Measurements from ENCODE around the gene SKIL.

The SKIL gene

GRCh38 chr3:170437696-170438407 lies 80.3 kb downstream of the SKIL start:
- Histone ChIP-seq H2BK12ac (ENCODE audit: low read length) (no peak overlapping the region), H3K79me1 (ENCODE audit: low read length) (no peaks in the 10 kb centered on the region), H4K91ac (ENCODE audit: low read depth, low read length) (no peak overlapping the region), H3K9ac (ENCODE audit: low read length) (no peak overlapping the region), H3K18ac (ENCODE audit: low read length) (no peak overlapping the region), H3K27ac (ENCODE audit: low read depth, low read length) (no peak overlapping the region), H3K4me2 (ENCODE audit: low read length) (no peak overlapping the region), H3K14ac (ENCODE audit: low read length) (no peak overlapping the region), H3K79me2 (ENCODE audit: control insufficient read depth, insufficient read depth, low read length, poor library complexity) (no peaks in the 10 kb centered on the region), H2BK5ac (ENCODE audit: low read depth, low read length, poor library complexity) (no peak overlapping the region), H3K36me3 (ENCODE audit: control insufficient read depth in 1 of 2, insufficient read depth in 2 of 2, low read length in 2 of 2) (no peaks in the 10 kb centered on the region), H3K4me3 (ENCODE audit: low read depth, low read length) (no peak overlapping the region), H3K9me3 (ENCODE audit: insufficient read depth, low read depth, low read length) (no peaks in the 10 kb centered on the region), H4K12ac (ENCODE audit: low read depth, low read length) (no peak overlapping the region), H2AFZ (ENCODE audit: insufficient read depth, low read length, poor library complexity) (no peak overlapping the region), H3K4ac (ENCODE audit: low read depth, low read length) (no peak overlapping the region), H4K8ac (ENCODE audit: low read depth, low read length) (no peak overlapping the region), H3K23ac (ENCODE audit: low read length) (no peak overlapping the region), H3K27me3 (ENCODE audit: insufficient read depth, low read length) (no peaks in the 10 kb centered on the region), H2BK120ac (ENCODE audit: insufficient read depth, low read length, poor library complexity) (no peak overlapping the region), H2AK5ac (ENCODE audit: low read length) (no peak overlapping the region), H3K4me1 (ENCODE audit: control insufficient read depth in 1 of 2, insufficient read depth in 2 of 2, low read length in 2 of 2) (no peaks in the 10 kb centered on the region)
- no CpG with 5 or more reads among the region's 10 CpGs for WGBS (ENCODE audit: extremely low coverage, insufficient coverage, insufficient read length)
- DNase-seq = no peak

- H3K18ac ChIP-seq (ENCODE audit: low read length) = no peak overlapping the region
- no CpG with 5 or more reads among the region's 1 CpG for WGBS (ENCODE audit: extremely low coverage, insufficient coverage, insufficient read length)
Observed at GRCh38 chr3:170438836-170439235, 81.3 kb downstream of the SKIL start.

GRCh38 chr3:170440344-170440743 lies 82.8 kb downstream of the SKIL start:
- no peak overlapping the region for H4K12ac ChIP-seq (ENCODE audit: low read depth, low read length)
- H3K23ac ChIP-seq (ENCODE audit: low read length) = no peak overlapping the region
- no peak overlapping the region for H3K4ac ChIP-seq (ENCODE audit: low read depth, low read length)
- WGBS (ENCODE audit: extremely low coverage, insufficient coverage, insufficient read length) = no CpG with 5 or more reads among the region's 2 CpGs
- H3K4me2 ChIP-seq (ENCODE audit: low read length) = no peak overlapping the region
- H3K9me3 ChIP-seq (ENCODE audit: insufficient read depth, low read depth, low read length) = no peaks in the 10 kb centered on the region
- H3K14ac ChIP-seq (ENCODE audit: low read length) = no peak overlapping the region
- H3K79me1 ChIP-seq (ENCODE audit: low read length) = no peaks in the 10 kb centered on the region
- H3K4me3 ChIP-seq (ENCODE audit: low read depth, low read length) = no peak overlapping the region
- no peak overlapping the region for H3K27ac ChIP-seq (ENCODE audit: low read depth, low read length)
- no peaks in the 10 kb centered on the region for H3K27me3 ChIP-seq (ENCODE audit: insufficient read depth, low read length)
- no peaks in the 10 kb centered on the region for H3K79me2 ChIP-seq (ENCODE audit: control insufficient read depth, insufficient read depth, low read length, poor library complexity)
- H4K91ac ChIP-seq (ENCODE audit: low read depth, low read length) = no peak overlapping the region
- H2AK5ac ChIP-seq (ENCODE audit: low read length) = no peak overlapping the region
- H2BK5ac ChIP-seq (ENCODE audit: low read depth, low read length, poor library complexity) = no peak overlapping the region
- DNase-seq = no peak
- no peak overlapping the region for H3K9ac ChIP-seq (ENCODE audit: low read length)
- no peak overlapping the region for H4K8ac ChIP-seq (ENCODE audit: low read depth, low read length)
- no peaks in the 10 kb centered on the region for H3K4me1 ChIP-seq (ENCODE audit: control insufficient read depth in 1 of 2, insufficient read depth in 2 of 2, low read length in 2 of 2)
- no peaks in the 10 kb centered on the region for H3K36me3 ChIP-seq (ENCODE audit: control insufficient read depth in 1 of 2, insufficient read depth in 2 of 2, low read length in 2 of 2)
- H2AFZ ChIP-seq (ENCODE audit: insufficient read depth, low read length, poor library complexity) = no peak overlapping the region
- H2BK12ac ChIP-seq (ENCODE audit: low read length) = no peak overlapping the region
- H3K18ac ChIP-seq (ENCODE audit: low read length) = no peak overlapping the region
- no peak overlapping the region for H2BK120ac ChIP-seq (ENCODE audit: insufficient read depth, low read length, poor library complexity)

More at GRCh38 chr3:170438836-170439235, 81.3 kb downstream of the SKIL start:
- Histone ChIP-seq H3K79me1 (ENCODE audit: low read length) (no peaks in the 10 kb centered on the region), H4K12ac (ENCODE audit: low read depth, low read length) (no peak overlapping the region), H3K4me3 (ENCODE audit: low read depth, low read length) (no peak overlapping the region), H2BK12ac (ENCODE audit: low read length) (no peak overlapping the region), H3K79me2 (ENCODE audit: control insufficient read depth, insufficient read depth, low read length, poor library complexity) (no peaks in the 10 kb centered on the region), H2AFZ (ENCODE audit: insufficient read depth, low read length, poor library complexity) (no peak overlapping the region), H3K4me2 (ENCODE audit: low read length) (no peak overlapping the region), H3K4me1 (ENCODE audit: control insufficient read depth in 1 of 2, insufficient read depth in 2 of 2, low read length in 2 of 2) (no peaks in the 10 kb centered on the region), H2BK120ac (ENCODE audit: insufficient read depth, low read length, poor library complexity) (no peak overlapping the region), H3K9ac (ENCODE audit: low read length) (no peak overlapping the region), H3K27me3 (ENCODE audit: insufficient read depth, low read length) (no peaks in the 10 kb centered on the region), H3K4ac (ENCODE audit: low read depth, low read length) (no peak overlapping the region), H4K91ac (ENCODE audit: low read depth, low read length) (no peak overlapping the region), H2AK5ac (ENCODE audit: low read length) (no peak overlapping the region), H2BK5ac (ENCODE audit: low read depth, low read length, poor library complexity) (no peak overlapping the region), H3K14ac (ENCODE audit: low read length) (no peak overlapping the region), H3K23ac (ENCODE audit: low read length) (no peak overlapping the region), H3K36me3 (ENCODE audit: control insufficient read depth in 1 of 2, insufficient read depth in 2 of 2, low read length in 2 of 2) (no peaks in the 10 kb centered on the region), H3K9me3 (ENCODE audit: insufficient read depth, low read depth, low read length) (no peaks in the 10 kb centered on the region), H3K27ac (ENCODE audit: low read depth, low read length) (no peak overlapping the region), H4K8ac (ENCODE audit: low read depth, low read length) (no peak overlapping the region)
- DNase-seq = no peak

- Histone ChIP-seq H3K4me2 (ENCODE audit: low read length) (no peak overlapping the region), H4K8ac (ENCODE audit: low read depth, low read length) (no peak overlapping the region), H3K4ac (ENCODE audit: low read depth, low read length) (no peak overlapping the region), H3K79me2 (ENCODE audit: control insufficient read depth, insufficient read depth, low read length, poor library complexity) (no peaks in the 10 kb centered on the region), H3K36me3 (ENCODE audit: control insufficient read depth in 1 of 2, insufficient read depth in 2 of 2, low read length in 2 of 2) (no peaks in the 10 kb centered on the region), H2AFZ (ENCODE audit: insufficient read depth, low read length, poor library complexity) (no peak overlapping the region), H4K91ac (ENCODE audit: low read depth, low read length) (no peak overlapping the region), H3K4me1 (ENCODE audit: control insufficient read depth in 1 of 2, insufficient read depth in 2 of 2, low read length in 2 of 2) (no peaks in the 10 kb centered on the region), H3K27me3 (ENCODE audit: insufficient read depth, low read length) (no peaks in the 10 kb centered on the region), H2AK5ac (ENCODE audit: low read length) (no peak overlapping the region), H3K9ac (ENCODE audit: low read length) (no peak overlapping the region), H2BK120ac (ENCODE audit: insufficient read depth, low read length, poor library complexity) (no peak overlapping the region), H3K18ac (ENCODE audit: low read length) (no peak overlapping the region), H3K9me3 (ENCODE audit: insufficient read depth, low read depth, low read length) (no peaks in the 10 kb centered on the region), H2BK5ac (ENCODE audit: low read depth, low read length, poor library complexity) (no peak overlapping the region), H3K4me3 (ENCODE audit: low read depth, low read length) (no peak overlapping the region), H2BK12ac (ENCODE audit: low read length) (no peak overlapping the region), H3K79me1 (ENCODE audit: low read length) (no peaks in the 10 kb centered on the region), H4K12ac (ENCODE audit: low read depth, low read length) (no peak overlapping the region), H3K14ac (ENCODE audit: low read length) (no peak overlapping the region), H3K23ac (ENCODE audit: low read length) (no peak overlapping the region), H3K27ac (ENCODE audit: low read depth, low read length) (no peak overlapping the region)
- DNase-seq = no peak
- 83% methylated on average over 1 of the region's 4 CpGs for WGBS (ENCODE audit: extremely low coverage, insufficient coverage, insufficient read length)
Observed at GRCh38 chr3:170441412-170441811, 83.9 kb downstream of the SKIL start.

Data from trophoblast cell (in vitro differentiated cells and primary cell).